MM.1S (cell line): ENCODE results near the gene THRB.

ENCODE experiments used
- DNase-seq: peaks from one replicate; pipeline ENCODE4 v3.0.0-alpha.2; 2015
- H2AFZ ChIP-seq: fragments of 300-600 bp; sonication (generic); 2 replicates; pipeline ENCODE4 v1.6.0; 2016; ENCODE audit warnings: antibody characterized with exemption, low read length
- H3F3A ChIP-seq: fragments of 300-600 bp; sonication (generic); 2 replicates; pipeline ENCODE4 v1.6.1; 2016; ENCODE audit warnings: mild to moderate bottlenecking, antibody characterized with exemption, low read length, moderate library complexity, mixed read lengths; ENCODE audit not compliant: insufficient read depth
- H3K27ac ChIP-seq: fragments of 300-600 bp; sonication (generic); 2 replicates; pipeline ENCODE4 v1.5.1; 2016; ENCODE audit warnings: mild to moderate bottlenecking, low read length
- H3K27me3 ChIP-seq: fragments of 300-600 bp; sonication (generic); replicated peaks from 2 replicates; pipeline ENCODE4 v1.6.0; 2016; ENCODE audit warnings: low read length; ENCODE audit not compliant: insufficient read depth
- H3K36me3 ChIP-seq: fragments of 300-600 bp; sonication (generic); replicated peaks from 2 replicates; pipeline ENCODE4 v1.6.1; 2016; ENCODE audit warnings: mild to moderate bottlenecking, low read length, mixed read lengths; ENCODE audit not compliant: insufficient read depth
- H3K4me1 ChIP-seq: fragments of 300-600 bp; sonication (generic); 2 replicates; pipeline ENCODE4 v1.6.1; 2016; ENCODE audit warnings: low read length, mixed read lengths
- H3K4me2 ChIP-seq: fragments of 300-600 bp; sonication (generic); 2 replicates; pipeline ENCODE4 v1.6.0; 2016; ENCODE audit warnings: low read depth, low read length
- H3K4me3 ChIP-seq: fragments of 300-600 bp; sonication (generic); 2 replicates; pipeline ENCODE4 v1.5.1; 2016; ENCODE audit warnings: low read length, mixed read lengths
- H3K79me2 ChIP-seq: fragments of 300-600 bp; sonication (generic); 2 replicates; pipeline ENCODE4 v1.6.1; 2016; ENCODE audit warnings: mixed run types, low read length, mixed read lengths
- H3K9ac ChIP-seq: fragments of 300-600 bp; sonication (generic); 2 replicates; pipeline ENCODE4 v1.6.1; 2016; ENCODE audit warnings: low read length, mixed read lengths
- H3K9me2 ChIP-seq: fragments of 300-600 bp; sonication (generic); replicated peaks from 2 replicates; pipeline ENCODE4 v1.6.1; 2016; ENCODE audit warnings: mild to moderate bottlenecking, low read length, mixed read lengths; ENCODE audit not compliant: insufficient read depth
- H3K9me3 ChIP-seq: fragments of 300-600 bp; sonication (generic); replicated peaks from 2 replicates; pipeline ENCODE4 v1.6.1; 2016; ENCODE audit warnings: mild to moderate bottlenecking, low read length, mixed read lengths; ENCODE audit not compliant: insufficient read depth
- H4K20me1 ChIP-seq: fragments of 300-600 bp; sonication (generic); 2 replicates; pipeline ENCODE4 v1.6.1; 2016; ENCODE audit warnings: mild to moderate bottlenecking, low read length, moderate library complexity, mixed read lengths; ENCODE audit not compliant: insufficient read depth
- CTCF ChIP-seq: fragments of 300-600 bp; sonication (generic); IDR thresholded peaks from 2 replicates; pipeline ENCODE4 v1.5.1; 2016; ENCODE audit warnings: antibody characterized with exemption, low read length, mixed read lengths
- EZH2 ChIP-seq: fragments of 300-600 bp; sonication (generic); optimal IDR thresholded peaks from 2 replicates; pipeline ENCODE3; 2017; ENCODE audit warnings: low read depth, mild to moderate bottlenecking, antibody characterized with exemption, low read length, mixed read lengths
- EZH2phosphoT487 ChIP-seq: fragments of 300-600 bp; sonication (generic); IDR thresholded peaks from 2 replicates; pipeline ENCODE4 v1.6.1; 2018; ENCODE audit warnings: antibody characterized with exemption, low read length

THRB gene

GRCh38 chr3:24379936-24380335 is 114.7 kb downstream of the THRB start:
- Histone ChIP-seq H3F3A (no peaks in the 10 kb centered on the region), H3K4me2 (no peak overlapping the region), H3K79me2 (no peaks in the 10 kb centered on the region), H3K9ac (no peak overlapping the region), H4K20me1 (no peaks in the 10 kb centered on the region), H3K9me2 (no peaks in the 10 kb centered on the region), H3K36me3 (no peaks in the 10 kb centered on the region), H3K27ac (no peak overlapping the region), H2AFZ (no peak overlapping the region), H3K4me3 (no peak overlapping the region), H3K27me3 (no peaks in the 10 kb centered on the region), H3K4me1 (no peaks in the 10 kb centered on the region), H3K9me3 (no peaks in the 10 kb centered on the region)
- DNase-seq = no peak
- TF ChIP-seq EZH2phosphoT487 (no peak), CTCF (no peak), EZH2 (no peak)

- Histone ChIP-seq H3F3A (no peaks in the 10 kb centered on the region), H3K27ac (no peak overlapping the region), H3K9me3 (no peaks in the 10 kb centered on the region), H3K4me1 (no peaks in the 10 kb centered on the region), H3K9ac (no peak overlapping the region), H4K20me1 (no peaks in the 10 kb centered on the region), H3K4me3 (no peak overlapping the region), H2AFZ (no peak overlapping the region), H3K79me2 (no peaks in the 10 kb centered on the region), H3K27me3 (no peaks in the 10 kb centered on the region), H3K36me3 (no peaks in the 10 kb centered on the region), H3K4me2 (no peak overlapping the region), H3K9me2 (no peaks in the 10 kb centered on the region)
- TF ChIP-seq EZH2phosphoT487 (no peak), CTCF (no peak), EZH2 (no peak)
- DNase-seq = no peak
These were observed 116.3 kb downstream of the THRB start for GRCh38 chr3:24378313-24378712.

GRCh38 chr3:24377218-24377993 is 117.2 kb downstream of the THRB start:
- Histone ChIP-seq H3K9ac (no peak overlapping the region), H3K4me2 (no peak overlapping the region), H3K36me3 (no peaks in the 10 kb centered on the region), H4K20me1 (no peaks in the 10 kb centered on the region), H3F3A (no peaks in the 10 kb centered on the region), H3K4me1 (no peaks in the 10 kb centered on the region), H3K4me3 (no peak overlapping the region), H3K9me2 (no peaks in the 10 kb centered on the region), H2AFZ (no peak overlapping the region), H3K27me3 (no peaks in the 10 kb centered on the region), H3K9me3 (no peaks in the 10 kb centered on the region), H3K79me2 (no peaks in the 10 kb centered on the region), H3K27ac (no peak overlapping the region)
- TF ChIP-seq CTCF = no peak
- DNase-seq = no peak
